ENCODE measurements around the gene RBFOX2.

RBFOX2 gene

GRCh38 chr22:35955546-35955945, 73.1 kb downstream of the RBFOX2 start:
- TF ChIP-seq EGR1 (IDR thresholded peaks at IDR 0.05) (no peak), TCF12 (IDR thresholded peaks at IDR 0.05; ENCODE audit: low read depth) (no peak), NFIC (IDR thresholded peaks at IDR 0.05) (no peak), MAX (IDR thresholded peaks at IDR 0.05) (no peak), REST (IDR thresholded peaks at IDR 0.05; ENCODE audit: low read depth) (no peak), FOXM1 (IDR thresholded peaks at IDR 0.05; ENCODE audit: borderline replicate concordance, low read depth) (no peak), EP300 (IDR thresholded peaks at IDR 0.05; ENCODE audit: borderline replicate concordance) (no peak), USF1 (IDR thresholded peaks at IDR 0.05) (no peak), CREB1 (IDR thresholded peaks at IDR 0.05; ENCODE audit: low read depth) (no peak), RAD21 (IDR thresholded peaks at IDR 0.05; ENCODE audit: low read depth) (no peak), TEAD4 (IDR thresholded peaks at IDR 0.05) (no peak), ZBTB7A (IDR thresholded peaks at IDR 0.05; ENCODE audit: low read depth) (no peak), YY1 (IDR thresholded peaks at IDR 0.05; ENCODE audit: low read depth) (no peak), TAF1 (IDR thresholded peaks at IDR 0.05; ENCODE audit: low read depth) (no peak), CEBPB (IDR thresholded peaks at IDR 0.05) (no peak)

GRCh38 chr22:35952576-35952975, 76.0 kb downstream of the RBFOX2 start:
- TF ChIP-seq FOXM1 (IDR thresholded peaks at IDR 0.05; ENCODE audit: borderline replicate concordance, low read depth) (no peak), YY1 (IDR thresholded peaks at IDR 0.05; ENCODE audit: low read depth) (no peak), USF1 (IDR thresholded peaks at IDR 0.05) (no peak), EGR1 (IDR thresholded peaks at IDR 0.05) (no peak), EP300 (IDR thresholded peaks at IDR 0.05; ENCODE audit: borderline replicate concordance) (no peak), RAD21 (IDR thresholded peaks at IDR 0.05; ENCODE audit: low read depth) (no peak), CEBPB (IDR thresholded peaks at IDR 0.05) (no peak), ZBTB7A (IDR thresholded peaks at IDR 0.05; ENCODE audit: low read depth) (no peak), MAX (IDR thresholded peaks at IDR 0.05) (no peak), TEAD4 (IDR thresholded peaks at IDR 0.05) (no peak), CREB1 (IDR thresholded peaks at IDR 0.05; ENCODE audit: low read depth) (no peak), REST (IDR thresholded peaks at IDR 0.05; ENCODE audit: low read depth) (no peak), TCF12 (IDR thresholded peaks at IDR 0.05; ENCODE audit: low read depth) (no peak)

GRCh38 chr22:35950262-35950661, 78.4 kb downstream of the RBFOX2 start:
- TF ChIP-seq RAD21 (IDR thresholded peaks at IDR 0.05; ENCODE audit: low read depth) (no peak), REST (IDR thresholded peaks at IDR 0.05; ENCODE audit: low read depth) (peak; percentile 56; the same call in 1 of the 2 replicates), MAX (IDR thresholded peaks at IDR 0.05) (no peak), CEBPB (IDR thresholded peaks at IDR 0.05) (no peak)

- TF ChIP-seq EGR1 (IDR thresholded peaks at IDR 0.05), result no peak
- no peak for TF ChIP-seq YY1 (IDR thresholded peaks at IDR 0.05; ENCODE audit: low read depth)
- TF ChIP-seq EP300 (IDR thresholded peaks at IDR 0.05; ENCODE audit: borderline replicate concordance), result no peak
- no peak for TF ChIP-seq MAX (IDR thresholded peaks at IDR 0.05)
- TF ChIP-seq REST (IDR thresholded peaks at IDR 0.05; ENCODE audit: low read depth), result no peak
- TF ChIP-seq FOXM1 (IDR thresholded peaks at IDR 0.05; ENCODE audit: borderline replicate concordance, low read depth), result no peak
- no peak for TF ChIP-seq NFIC (IDR thresholded peaks at IDR 0.05)
- TF ChIP-seq CEBPB (IDR thresholded peaks at IDR 0.05), result no peak
- no peak for TF ChIP-seq CREB1 (IDR thresholded peaks at IDR 0.05; ENCODE audit: low read depth)
- TF ChIP-seq USF1 (IDR thresholded peaks at IDR 0.05), result no peak
Measured at GRCh38 chr22:35949243-35949642, 79.4 kb downstream of the RBFOX2 start.

All from Ishikawa (cell line).